NCI-H1048 (cell line): Measurements from ENCODE around the gene TRIM13.
"Not testable (repeated sequence)": the region's sequence is repeated elsewhere in the genome, so short reads cannot be mapped to it uniquely, and the experiment has no call there.

Experiments
- DNase-seq: peaks from one replicate; lab custom pipeline; 2025; lab: John Stamatoyannopoulos, UW

Gene TRIM13, protein sequence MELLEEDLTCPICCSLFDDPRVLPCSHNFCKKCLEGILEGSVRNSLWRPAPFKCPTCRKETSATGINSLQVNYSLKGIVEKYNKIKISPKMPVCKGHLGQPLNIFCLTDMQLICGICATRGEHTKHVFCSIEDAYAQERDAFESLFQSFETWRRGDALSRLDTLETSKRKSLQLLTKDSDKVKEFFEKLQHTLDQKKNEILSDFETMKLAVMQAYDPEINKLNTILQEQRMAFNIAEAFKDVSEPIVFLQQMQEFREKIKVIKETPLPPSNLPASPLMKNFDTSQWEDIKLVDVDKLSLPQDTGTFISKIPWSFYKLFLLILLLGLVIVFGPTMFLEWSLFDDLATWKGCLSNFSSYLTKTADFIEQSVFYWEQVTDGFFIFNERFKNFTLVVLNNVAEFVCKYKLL

GRCh38 chr13:49996951-49997895 lies at the start of gene TRIM13:
Gene TRIM13, plus strand, starts transcription at chr13:49997042. Its CDS starts 14,899 bp downstream, at chr13:50011941.
- peak; percentile 21 for DNase-seq

GRCh38 chr13:49948777-49949270 lies 48.0 kb upstream of the TRIM13 start:
- DNase-seq: not testable (repeated sequence)

DNA sequence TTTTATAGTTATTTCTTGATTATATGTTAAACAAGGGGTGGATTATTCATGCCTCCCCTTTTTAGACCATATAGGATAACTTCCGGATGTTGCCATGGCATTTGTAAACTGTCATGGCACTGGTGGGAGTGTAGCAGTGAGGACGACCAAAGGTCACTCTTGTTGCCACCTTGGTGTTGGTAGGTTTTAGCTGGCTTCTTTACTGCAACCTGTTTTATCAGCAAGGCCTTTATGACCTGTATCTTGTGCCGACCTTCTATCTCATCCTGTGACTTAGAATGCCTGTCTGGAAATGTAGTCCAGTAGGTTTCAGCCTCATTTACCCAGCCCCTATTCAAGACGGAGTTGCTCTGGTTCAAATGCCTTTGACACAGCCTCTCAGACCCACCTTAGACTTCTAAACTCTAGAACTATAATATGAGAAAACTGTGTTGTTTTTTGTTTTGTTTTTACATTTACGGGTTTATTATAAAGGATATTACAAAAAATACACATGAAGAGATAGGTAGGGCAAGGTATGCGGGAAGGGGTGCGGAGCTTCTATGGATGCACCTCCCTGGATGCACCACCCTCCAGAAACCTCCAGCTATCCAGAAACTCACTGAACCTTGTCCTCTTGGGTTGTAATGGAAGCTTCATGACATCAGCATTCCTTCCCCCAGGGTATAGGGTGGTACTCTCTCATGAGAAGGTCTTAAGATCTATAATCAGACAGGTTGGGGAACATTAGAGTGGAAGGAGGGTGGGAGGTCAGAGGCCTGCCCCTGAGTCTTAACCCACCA lies 44.9 kb upstream of the TRIM13 start:
- no peak for DNase-seq

- no peak for DNase-seq
These were observed 43.3 kb upstream of the TRIM13 start for GRCh38 chr13:49953560-49953959.

DNA sequence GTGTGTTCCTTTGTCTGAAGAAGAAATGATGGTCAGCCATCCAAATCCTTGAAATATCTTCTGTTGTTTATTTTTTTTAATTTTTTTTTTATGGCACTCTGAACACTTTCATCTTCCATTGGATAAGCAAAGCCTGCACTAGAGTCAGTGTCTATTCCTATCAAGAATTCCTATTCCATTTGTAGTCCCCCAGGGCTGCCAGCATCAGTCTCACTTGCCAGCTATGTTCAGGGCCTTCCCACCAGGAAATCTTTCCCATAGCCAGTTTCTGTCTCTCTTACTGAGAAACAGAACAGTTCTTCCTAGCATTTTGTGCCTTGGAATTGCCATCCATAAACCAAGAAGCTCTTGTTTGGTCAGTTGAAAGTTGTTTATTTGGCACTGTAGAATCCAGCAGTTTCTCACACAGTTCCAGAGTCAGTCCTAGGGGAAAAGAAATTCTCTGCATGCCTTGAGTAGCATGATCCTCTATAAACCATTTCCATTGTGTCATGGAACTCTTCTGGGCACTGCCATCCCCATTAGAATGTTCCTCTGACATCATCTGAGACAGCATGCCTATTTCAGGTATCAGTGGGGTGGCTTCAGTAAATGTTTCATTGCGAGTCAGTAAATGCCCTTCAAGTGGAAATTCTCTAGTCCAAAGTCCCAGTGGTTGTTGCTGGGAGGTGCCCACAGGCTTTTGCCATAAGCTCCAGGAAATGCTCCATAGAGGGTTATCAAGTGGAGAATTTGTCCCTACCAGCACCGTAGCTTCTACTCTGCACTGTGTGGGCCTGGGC lies 42.0 kb upstream of the TRIM13 start:
- DNase-seq: no peak

DNA sequence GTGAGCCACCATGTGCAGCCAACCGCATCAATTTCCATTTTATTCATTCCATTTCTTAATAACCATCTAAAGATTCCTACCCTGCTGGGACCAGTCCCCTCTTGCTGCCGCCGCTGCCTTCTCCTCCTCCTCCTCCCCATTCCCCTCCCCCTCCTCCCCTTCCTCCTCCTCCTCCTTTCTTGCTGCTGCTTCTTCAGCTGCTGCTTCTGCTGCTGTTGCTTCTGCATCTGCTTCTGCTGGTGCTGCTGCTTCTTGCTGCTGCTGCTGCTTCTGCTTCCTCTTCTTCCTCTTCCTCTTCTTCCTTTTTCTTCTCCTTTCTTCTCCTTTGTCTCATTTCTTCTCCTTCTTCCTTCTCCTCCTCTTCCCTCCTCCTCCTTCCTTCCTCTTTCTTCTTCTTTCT lies 40.7 kb upstream of the TRIM13 start:
- DNase-seq: no peak

DNA sequence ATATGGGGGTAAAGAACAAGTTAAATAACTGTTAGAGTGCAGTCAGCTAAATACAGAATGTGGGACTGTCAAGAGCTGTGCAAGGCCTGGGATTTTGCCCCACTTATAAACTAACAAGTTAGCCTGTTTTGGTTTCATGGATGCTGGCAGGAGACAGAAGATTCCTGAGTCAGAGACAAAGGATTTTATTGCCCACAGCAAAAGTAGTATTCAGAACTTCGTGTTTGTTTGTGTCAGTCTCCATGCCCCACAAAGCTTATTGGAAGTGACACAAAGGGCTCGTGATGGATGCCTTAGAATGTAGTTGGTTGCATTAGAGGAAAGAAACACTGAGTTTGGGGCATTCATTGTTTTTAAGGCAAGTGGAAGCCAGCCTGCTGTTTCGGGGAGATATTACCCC lies 38.5 kb upstream of the TRIM13 start:
- no peak for DNase-seq

DNA sequence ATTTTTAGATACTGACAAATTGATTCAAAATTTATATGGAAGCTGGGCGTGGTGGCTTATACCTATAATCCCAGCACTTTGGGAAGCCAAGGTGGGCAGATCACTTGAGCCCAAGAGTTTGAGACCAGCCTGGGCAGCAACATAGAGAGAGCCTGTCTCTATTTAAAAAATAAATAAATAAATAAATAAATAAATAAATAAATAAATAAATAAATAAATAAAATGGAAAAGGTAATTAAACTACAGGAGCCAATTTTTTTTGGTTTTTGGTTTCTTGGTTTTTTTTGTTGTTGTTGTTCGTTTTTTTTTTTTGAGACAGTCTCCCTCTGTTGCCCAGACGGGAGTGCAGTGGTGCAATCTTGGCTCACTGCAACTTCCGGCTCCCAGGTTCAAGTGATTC lies 29.4 kb upstream of the TRIM13 start:
- no peak for DNase-seq

- DNase-seq: no peak
These were observed 24.1 kb upstream of the TRIM13 start for GRCh38 chr13:49972709-49973108.

DNA sequence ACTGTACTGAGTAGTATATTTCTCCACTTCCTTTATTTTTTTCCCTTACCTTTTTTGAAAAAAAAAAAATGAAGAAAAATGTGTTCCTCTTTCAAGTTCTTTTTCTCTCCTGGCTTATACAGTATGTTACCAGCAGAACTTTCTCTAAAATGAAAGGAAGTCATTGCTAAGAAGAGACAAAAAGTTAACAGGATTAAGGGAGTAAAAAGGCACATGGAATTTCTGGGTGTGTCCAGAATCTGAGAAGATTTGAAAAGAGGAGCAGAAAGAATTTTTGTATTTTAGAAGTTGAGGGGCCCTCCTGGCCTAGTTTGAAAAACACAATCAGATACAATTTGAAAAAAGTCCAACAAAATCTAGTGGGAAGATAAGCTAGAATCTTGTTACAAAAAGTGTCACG lies 21.0 kb upstream of the TRIM13 start:
- no peak for DNase-seq

DNA sequence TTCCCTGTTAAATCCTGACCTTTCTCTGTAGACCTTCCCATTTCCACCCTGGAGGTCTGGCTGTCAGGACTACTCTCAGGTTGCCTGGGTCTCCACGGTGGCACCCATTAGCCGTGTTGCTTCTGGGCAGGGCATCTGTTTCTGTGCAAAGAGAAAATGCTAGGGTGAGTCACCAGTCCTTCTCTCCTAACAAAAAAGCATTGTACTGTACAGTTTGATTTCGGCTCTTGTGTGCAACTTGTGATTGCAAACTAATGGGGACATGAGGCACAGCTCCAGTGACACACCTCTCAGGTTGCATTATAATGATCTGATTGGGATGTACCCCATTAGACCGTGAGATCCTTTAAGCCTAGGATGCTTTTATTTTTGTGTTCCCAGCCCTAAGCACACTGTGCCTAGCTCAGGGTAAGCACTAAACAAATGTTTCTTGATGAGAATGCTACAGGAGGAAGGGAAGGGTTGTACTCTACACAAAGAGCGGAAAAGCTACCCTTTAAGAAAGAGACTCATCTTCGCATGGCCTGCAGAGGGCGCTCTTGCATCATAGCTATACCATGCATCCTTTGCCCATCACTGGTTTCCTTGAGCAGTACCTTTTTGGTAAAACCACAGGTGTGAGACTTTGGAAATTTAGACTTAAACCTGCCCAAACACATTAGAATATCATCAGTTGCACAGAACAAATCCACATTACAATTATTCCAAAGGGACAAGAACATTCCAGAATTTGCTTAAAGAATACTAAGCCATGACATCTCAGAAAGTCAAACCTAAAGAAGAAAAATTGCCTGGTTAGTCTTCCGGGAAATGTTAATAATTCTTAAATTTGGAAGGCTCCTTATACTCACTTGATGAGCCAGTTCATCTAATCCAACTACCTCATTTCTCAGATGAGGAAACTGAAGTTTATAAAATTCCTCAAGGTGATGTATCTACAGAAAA lies 20.3 kb upstream of the TRIM13 start:
- peak; percentile 9 for DNase-seq

DNA sequence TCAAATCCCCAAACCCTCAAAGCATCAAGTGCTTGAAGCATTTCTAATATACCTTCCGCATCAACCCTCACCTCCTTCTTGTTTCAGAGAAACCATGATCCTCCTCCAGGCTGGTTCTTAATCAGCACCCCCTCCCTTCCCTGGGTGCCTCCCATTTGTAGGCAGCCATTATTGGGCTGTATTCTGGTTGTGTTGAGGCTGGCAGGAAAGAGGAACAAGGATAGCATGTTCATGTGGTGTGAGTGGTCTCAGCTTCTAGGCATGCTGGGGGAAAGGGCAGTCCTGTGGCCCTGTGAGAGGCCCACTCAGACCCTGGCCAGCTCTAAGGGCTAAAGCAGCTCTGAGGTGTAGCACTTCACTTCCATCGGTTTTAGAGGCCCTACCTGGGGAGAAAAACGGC lies 18.9 kb upstream of the TRIM13 start:
- DNase-seq: no peak

GRCh38 chr13:49980266-49980665 lies 16.6 kb upstream of the TRIM13 start:
- DNase-seq: no peak

DNA sequence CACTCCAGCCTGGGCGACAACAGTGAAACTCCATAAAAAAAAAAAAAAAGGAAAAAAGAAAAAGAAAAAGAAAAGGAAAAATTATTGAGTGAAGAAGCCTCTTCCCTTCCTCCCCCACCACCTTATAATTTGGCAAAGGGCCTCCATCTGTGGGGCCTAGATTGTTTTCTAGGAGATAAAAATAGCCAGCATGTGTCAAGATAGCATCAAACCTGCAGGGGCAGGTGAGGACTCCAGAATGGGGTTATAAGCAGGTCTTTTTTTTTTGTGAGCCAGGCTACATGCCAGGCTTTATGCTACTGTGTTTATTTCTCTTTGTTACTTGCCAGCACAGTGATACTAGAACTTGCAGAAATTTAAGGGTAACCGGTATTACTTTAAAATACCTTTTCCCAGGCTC lies 11.7 kb upstream of the TRIM13 start:
- DNase-seq: no peak

DNA sequence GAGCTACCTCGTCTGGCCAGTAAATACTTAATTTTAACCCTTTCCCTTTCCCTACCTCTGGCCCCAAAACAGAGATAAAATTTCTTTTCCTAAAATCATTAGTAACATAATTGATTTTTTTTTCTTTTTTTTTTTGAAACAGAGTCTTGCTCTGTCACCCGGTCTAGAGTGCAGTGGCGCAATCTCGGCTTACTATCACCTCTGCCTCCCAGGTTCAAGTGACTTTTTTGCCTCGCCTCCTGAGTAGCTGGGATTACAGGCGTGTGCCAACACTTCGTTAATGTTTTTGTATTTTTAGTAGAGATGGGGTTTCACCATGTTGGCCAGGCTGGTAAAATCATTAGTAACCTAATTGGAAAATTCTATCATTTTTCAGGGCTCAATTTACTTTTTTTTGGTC lies 10.4 kb upstream of the TRIM13 start:
- DNase-seq: no peak

DNA sequence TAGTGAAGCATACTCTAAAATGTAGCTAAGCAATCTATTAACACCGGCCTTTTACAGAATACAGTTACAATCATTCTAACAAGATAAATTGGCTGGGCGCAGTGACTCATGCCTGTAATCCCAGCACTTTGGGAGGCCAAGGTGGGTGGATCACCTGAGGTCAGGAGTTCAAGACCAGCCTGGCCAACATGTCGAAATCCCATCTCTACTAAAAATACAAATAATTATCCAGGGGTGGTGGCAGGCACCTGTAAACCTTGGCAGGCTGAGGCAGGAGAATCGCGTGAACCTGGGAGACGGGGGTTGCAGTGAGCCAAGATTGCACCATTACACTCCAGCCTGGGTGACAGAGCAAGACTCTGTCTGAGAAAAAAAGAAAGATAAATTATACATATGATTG lies 6.2 kb upstream of the TRIM13 start:
- DNase-seq: not testable (repeated sequence)

DNA sequence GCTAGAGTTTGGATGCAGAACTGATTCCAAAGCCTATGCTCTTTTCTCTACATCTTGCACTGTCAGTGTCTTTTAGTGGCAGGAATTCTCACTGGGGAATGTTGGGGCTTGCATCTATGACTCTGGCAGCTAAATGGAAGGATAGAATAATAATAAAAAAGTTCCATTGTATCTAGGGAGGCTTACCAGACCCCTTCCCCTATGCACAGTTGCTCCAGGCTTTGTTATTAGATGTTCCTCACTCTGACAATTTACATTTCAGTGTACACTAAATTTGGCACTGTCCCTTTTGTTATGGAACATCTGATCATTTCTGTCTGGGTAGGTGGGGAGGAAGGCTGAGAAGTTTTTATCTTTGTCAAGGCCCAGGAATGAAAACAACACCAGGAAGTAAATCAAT lies 3.7 kb upstream of the TRIM13 start:
- no peak for DNase-seq

GRCh38 chr13:49993666-49994065 lies 3.2 kb upstream of the TRIM13 start:
- no peak for DNase-seq

DNA sequence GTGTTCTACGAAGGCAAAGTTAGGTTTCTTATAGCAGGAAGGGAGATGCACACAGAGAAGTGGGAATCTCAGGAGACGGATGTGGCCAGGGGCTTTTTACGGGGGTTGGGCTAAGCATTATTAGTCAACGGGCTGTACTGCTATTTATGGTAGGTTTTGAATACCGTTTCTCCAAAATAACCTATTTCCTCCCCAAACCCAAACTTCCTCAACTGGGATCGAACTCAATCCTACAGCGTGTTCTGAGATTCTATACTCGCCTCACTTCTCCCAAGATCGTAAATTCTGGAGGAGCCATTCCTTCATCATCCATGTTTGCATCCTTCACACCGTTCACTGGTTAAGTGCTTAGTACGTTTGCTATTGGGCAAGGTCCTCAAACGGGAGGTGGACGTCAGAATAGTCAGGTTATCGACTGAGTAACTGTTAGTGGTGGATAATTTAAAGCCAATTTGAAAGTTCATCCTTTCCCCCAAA lies 1.2 kb upstream of the TRIM13 start:
- no peak for DNase-seq
